Thoracic aorta (tissue), 2 donors: ENCODE data around the gene ALK. TPM values are rescaled to one million over a fixed set of nuclear protein-coding genes. Genes with fewer than 3 reads are reported as not detected.

ENCODE experiments used
- ATAC-seq: fragments of 150-250 bp; one replicate; pipeline ENCODE4 v1.8.0; 2017; ENCODE audit warnings: low read depth; ENCODE audit not compliant: insufficient number of reproducible peaks, low FRiP score
- DNase-seq: peaks from one replicate; pipeline ENCODE4 v3.0.0-alpha.2; 2020; ENCODE audit warnings: low spot score
- H3K27ac ChIP-seq, 2 donors: fragments of 200-600 bp; sonication (generic); 1 replicate in 1 of 2; 2 replicates in 1 of 2; pipeline ENCODE4 v1.5.1; 2016; ENCODE audit warnings: mild to moderate bottlenecking in 2 of 2, moderate library complexity in 2 of 2
- H3K27me3 ChIP-seq: fragments of 200-600 bp; sonication (generic); replicated peaks from 2 replicates; pipeline ENCODE4 v1.6.0; 2016; ENCODE audit warnings: mild to moderate bottlenecking; ENCODE audit not compliant: insufficient read depth
- H3K36me3 ChIP-seq: fragments of 200-600 bp; sonication (generic); one replicate; pipeline ENCODE4 v1.5.1; 2016
- H3K4me1 ChIP-seq, 2 donors: fragments of 200-600 bp; sonication (generic); 1 replicate in 1 of 2; 2 replicates in 1 of 2; pipeline versions ENCODE4 v1.5.1 to v1.6.0; 2016; ENCODE audit warnings: low read depth in 2 of 2, mild to moderate bottlenecking in 1 of 2; ENCODE audit not compliant: control insufficient read depth in 1 of 2
- H3K4me3 ChIP-seq: fragments of 200-600 bp; sonication (generic); 2 replicates; pipeline ENCODE4 v1.5.1; 2016; ENCODE audit warnings: mild to moderate bottlenecking
- H3K9me3 ChIP-seq: fragments of 200-600 bp; sonication (generic); 2 replicates; pipeline ENCODE4 v1.5.1; 2016
- CTCF ChIP-seq: fragments of 200-600 bp; sonication (generic); IDR thresholded peaks from one replicate; pipeline ENCODE4 v1.5.1; 2019; ENCODE audit warnings: antibody characterized with exemption
- total RNA-seq, 2 donors: library from RNA; depleted of rRNA; stranded (reverse); fragments of >200 nt; gene quantifications; one replicate each; pipeline versions ENCODE4 v1.1.0 to v1.2.3, GENCODE V29; 2016

The ALK gene
- total RNA-seq, 2 donors from 2014 or later = 2.0 TPM; not detected in 1

GRCh38 chr2:29218550-29219125 is 702.7 kb downstream of the ALK start:
- Histone ChIP-seq H3K36me3 (no peaks in the 10 kb centered on the region), H3K4me3 (no peak overlapping the region), H3K4me1 (no peaks in the 10 kb centered on the region), H3K27me3 (no peaks in the 10 kb centered on the region), H3K27ac (no peak overlapping the region), H3K9me3 (no peaks in the 10 kb centered on the region)
- no peak for ATAC-seq
- DNase-seq = no peak
- no peak for TF ChIP-seq CTCF

GRCh38 chr2:29218071-29218470 is 703.3 kb downstream of the ALK start:
- Histone ChIP-seq H3K27ac (no peak overlapping the region), H3K4me3 (no peak overlapping the region), H3K9me3 (no peaks in the 10 kb centered on the region), H3K27me3 (no peaks in the 10 kb centered on the region), H3K4me1 (no peaks in the 10 kb centered on the region), H3K36me3 (no peaks in the 10 kb centered on the region)
- ATAC-seq (no peak), DNase-seq (no peak)
- no peak for TF ChIP-seq CTCF

- H3K36me3 ChIP-seq = no peaks in the 10 kb centered on the region
- H3K27ac ChIP-seq = no peak overlapping the region
- H3K27me3 ChIP-seq = no peaks in the 10 kb centered on the region
- H3K4me1 ChIP-seq = no peaks in the 10 kb centered on the region
- H3K4me3 ChIP-seq = no peak overlapping the region
- TF ChIP-seq CTCF = no peak
- no peak for ATAC-seq
- no peaks in the 10 kb centered on the region for H3K9me3 ChIP-seq
- DNase-seq = no peak
These were observed 704.8 kb downstream of the ALK start for GRCh38 chr2:29216609-29216909.

GRCh38 chr2:29215739-29216608 is 705.4 kb downstream of the ALK start:
- Histone ChIP-seq H3K4me1 (no peaks in the 10 kb centered on the region), H3K4me3 (no peak overlapping the region), H3K36me3 (no peaks in the 10 kb centered on the region), H3K27ac (no peak overlapping the region), H3K9me3 (no peaks in the 10 kb centered on the region), H3K27me3 (no peaks in the 10 kb centered on the region)
- no peak for TF ChIP-seq CTCF
- ATAC-seq = no peak
- no peak for DNase-seq

- ATAC-seq = no peak
These were observed 706.3 kb downstream of the ALK start for GRCh38 chr2:29215073-29215472.

More at GRCh38 chr2:29215073-29215472, 706.3 kb downstream of the ALK start:
- Histone ChIP-seq H3K27me3 (no peaks in the 10 kb centered on the region), H3K4me3 (no peak overlapping the region), H3K9me3 (no peaks in the 10 kb centered on the region), H3K4me1 (no peaks in the 10 kb centered on the region), H3K27ac (no peak overlapping the region), H3K36me3 (no peaks in the 10 kb centered on the region)
- no peak for DNase-seq
- TF ChIP-seq CTCF = no peak
